H9 (cell line): ENCODE measurements around the gene ATP1A3. TPM values are rescaled to one million over a fixed set of nuclear protein-coding genes. Genes with fewer than 3 reads are reported as not detected.
"Not testable (repeated sequence)": the region's sequence is repeated elsewhere in the genome, so short reads cannot be mapped to it uniquely, and the experiment has no call there.

Source experiments
- DNase-seq: peaks from one replicate; pipeline ENCODE4 v3.0.0-alpha.2; 2017
- H2AFZ ChIP-seq: one replicate; pipeline ENCODE4 v1.6.1; 2013; ENCODE audit warnings: mild to moderate bottlenecking, low read length, control low read depth, moderate library complexity
- H2AK5ac ChIP-seq: 2 replicates; pipeline ENCODE4 v1.6.1; 2013; ENCODE audit warnings: low read length, control low read depth, mixed read lengths; ENCODE audit not compliant: insufficient read length
- H2BK120ac ChIP-seq: one replicate; pipeline ENCODE4 v1.6.1; 2013; ENCODE audit warnings: low read depth, mild to moderate bottlenecking, low read length, control low read depth, inconsistent platforms; ENCODE audit not compliant: poor library complexity, severe bottlenecking
- H2BK12ac ChIP-seq: 2 replicates; pipeline ENCODE4 v1.6.1; 2013; ENCODE audit warnings: low read length, control low read depth, mixed read lengths, low read depth; ENCODE audit not compliant: insufficient read length
- H2BK15ac ChIP-seq: 2 replicates; pipeline ENCODE4 v1.6.1; 2013; ENCODE audit warnings: low read depth, low read length, control low read depth
- H2BK20ac ChIP-seq: one replicate; pipeline ENCODE4 v1.6.1; 2013; ENCODE audit warnings: low read depth, mild to moderate bottlenecking, low read length, control low read depth, inconsistent platforms; ENCODE audit not compliant: poor library complexity, severe bottlenecking
- H2BK5ac ChIP-seq: 2 replicates; pipeline ENCODE4 v1.6.1; 2013; ENCODE audit warnings: low read length, control low read depth, mixed read lengths; ENCODE audit not compliant: insufficient read length
- H3K14ac ChIP-seq: 2 replicates; pipeline ENCODE4 v1.6.1; 2013; ENCODE audit warnings: low read length, control low read depth; ENCODE audit not compliant: insufficient read depth
- H3K18ac ChIP-seq: 2 replicates; pipeline ENCODE4 v1.6.1; 2013; ENCODE audit warnings: low read depth, mild to moderate bottlenecking, mixed read lengths, low read length, control low read depth; ENCODE audit not compliant: insufficient read length
- H3K23ac ChIP-seq: 2 replicates; pipeline ENCODE4 v1.6.1; 2013; ENCODE audit warnings: low read length, control low read depth, mixed read lengths, low read depth; ENCODE audit not compliant: insufficient read length
- H3K23me2 ChIP-seq: 2 replicates; pipeline ENCODE4 v1.6.1; 2013; ENCODE audit warnings: low read depth, mild to moderate bottlenecking, mixed read lengths, low read length, control low read depth; ENCODE audit not compliant: insufficient read length, poor library complexity, severe bottlenecking
- H3K27ac ChIP-seq: 2 replicates; pipeline ENCODE4 v1.5.1; 2013; ENCODE audit warnings: low read length, control low read depth, mixed read lengths, low read depth; ENCODE audit not compliant: insufficient read length
- H3K27me3 ChIP-seq: 2 replicates; pipeline ENCODE4 v1.6.1; 2013; ENCODE audit warnings: low read length, control low read depth, inconsistent platforms; ENCODE audit not compliant: insufficient read depth
- H3K4ac ChIP-seq: 2 replicates; pipeline ENCODE4 v1.6.1; 2013; ENCODE audit warnings: low read depth, mild to moderate bottlenecking, control low read depth, inconsistent platforms, low read length, moderate library complexity
- H3K4me1 ChIP-seq: 2 replicates; pipeline ENCODE4 v1.6.1; 2013; ENCODE audit warnings: low read length, control low read depth, inconsistent platforms; ENCODE audit not compliant: insufficient read depth
- H3K4me2 ChIP-seq: 2 replicates; pipeline ENCODE4 v1.6.1; 2013; ENCODE audit warnings: low read length, control low read depth, mixed read lengths; ENCODE audit not compliant: insufficient read length, insufficient read depth
- H3K56ac ChIP-seq: 2 replicates; pipeline ENCODE4 v1.6.1; 2013; ENCODE audit warnings: low read depth, mild to moderate bottlenecking, mixed read lengths, low read length, control low read depth; ENCODE audit not compliant: insufficient read length
- H3K79me1 ChIP-seq: 2 replicates; pipeline ENCODE4 v1.6.1; 2013; ENCODE audit warnings: low read depth, mild to moderate bottlenecking, moderate library complexity, low read length, control low read depth, inconsistent platforms; ENCODE audit not compliant: insufficient read depth, poor library complexity, severe bottlenecking
- H3K79me2 ChIP-seq: 2 replicates; pipeline ENCODE4 v1.6.1; 2013; ENCODE audit warnings: low read length, control low read depth, inconsistent platforms; ENCODE audit not compliant: insufficient read depth
- H3K9ac ChIP-seq: 2 replicates; pipeline ENCODE4 v1.6.1; 2013; ENCODE audit warnings: low read length, control low read depth, mixed read lengths; ENCODE audit not compliant: insufficient read length; ENCODE audit errors: extremely low read depth
- H3K9me3 ChIP-seq: one replicate; pipeline ENCODE4 v1.6.1; 2013; ENCODE audit warnings: low read depth, low read length, inconsistent platforms; ENCODE audit not compliant: control insufficient read depth
- H3T11ph ChIP-seq: one replicate; pipeline ENCODE4 v1.6.1; 2013; ENCODE audit warnings: mild to moderate bottlenecking, low read length, control low read depth, inconsistent platforms
- H4K20me1 ChIP-seq: one replicate; pipeline ENCODE4 v1.6.1; 2013; ENCODE audit not compliant: control insufficient read depth, insufficient read length, insufficient read depth
- H4K5ac ChIP-seq: 2 replicates; pipeline ENCODE4 v1.6.1; 2013; ENCODE audit warnings: low read depth, mild to moderate bottlenecking, mixed read lengths, low read length, control low read depth; ENCODE audit not compliant: insufficient read length
- H4K8ac ChIP-seq: replicated peaks from 2 replicates; pipeline ENCODE4 v1.6.1; 2013; ENCODE audit warnings: low read length, control low read depth, mixed read lengths, low read depth; ENCODE audit not compliant: insufficient read length
- H4K91ac ChIP-seq: 2 replicates; pipeline ENCODE4 v1.6.1; 2013; ENCODE audit warnings: low read depth, mild to moderate bottlenecking, moderate library complexity, mixed read lengths, low read length, control low read depth; ENCODE audit not compliant: insufficient read length
- H3K27ac Mint-ChIP-seq, 3 experiments: 2 replicates in 2 of 3; 3 replicates in 1 of 3; pipeline ENCODE4 v1.8.0; 2020 to 2021; ENCODE audit warnings: mixed read lengths in 3 of 3, mild to moderate bottlenecking in 1 of 3, moderate library complexity in 1 of 3
- H3K27me3 Mint-ChIP-seq: 2 replicates; pipeline ENCODE4 v1.8.0; 2021; ENCODE audit warnings: low read depth, mild to moderate bottlenecking, moderate library complexity, mixed read lengths
- H3K36me3 Mint-ChIP-seq, 3 experiments: 2 replicates in 2 of 3; 3 replicates in 1 of 3; pipeline ENCODE4 v1.8.0; 2020 to 2021; ENCODE audit warnings: low read depth in 3 of 3, mixed read lengths in 3 of 3; ENCODE audit not compliant: insufficient read depth in 1 of 3
- H3K4me1 Mint-ChIP-seq, 2 experiments: 2 replicates each; pipeline ENCODE4 v1.8.0; 2020; ENCODE audit warnings: mixed read lengths in 2 of 2
- H3K4me3 Mint-ChIP-seq, 2 experiments: 2 replicates in 1 of 2; 3 replicates in 1 of 2; pipeline ENCODE4 v1.8.0; 2020 to 2021; ENCODE audit warnings: mild to moderate bottlenecking in 2 of 2, mixed read lengths in 2 of 2, moderate library complexity in 1 of 2
- H3K9me3 Mint-ChIP-seq, 2 experiments: 2 replicates in 1 of 2; 3 replicates in 1 of 2; pipeline ENCODE4 v1.8.0; 2020; ENCODE audit warnings: mild to moderate bottlenecking in 2 of 2, mixed read lengths in 2 of 2, moderate library complexity in 1 of 2
- CTCF ChIP-seq: fragments of 200-600 bp; sonication (generic); conservative IDR thresholded peaks from 3 replicates; pipeline ENCODE4 v1.8.0; 2021; ENCODE audit warnings: antibody characterized with exemption, mild to moderate bottlenecking
- WGBS: extraction: QIAGEN DNeasy Blood & Tissue Kit; methylation state at CpG from one replicate; pipeline ENCODE4 v1.1.7; 2013; ENCODE audit warnings: missing lambda C conversion rate, low lambda C conversion rate, mixed read lengths; ENCODE audit not compliant: insufficient read length; ENCODE audit errors: extremely low coverage; 5-methylcytosine and 5-hydroxymethylcytosine counted together
- total RNA-seq: library from RNA; stranded (reverse); gene quantifications from 2 replicates; pipeline ENCODE4 v1.2.1, GENCODE V29; 2021

ATP1A3 gene
- total RNA-seq, 1 experiment from 2014 or later = 11.6 TPM

- Mint-ChIP-seq H3K27me3 (no peaks in the 10 kb centered on the region), H3K36me3 (peaks cover 23 to 45% (median 32%) of the 10 kb centered on the region in 3 experiments; a peak in 6 of 7 replicates), H3K9me3 (no peaks in the 10 kb centered on the region), H3K4me1 (no peaks in the 10 kb centered on the region), H3K27ac (no peak overlapping the region), H3K4me3 (no peak overlapping the region)
- Histone ChIP-seq H3K27ac (no peak overlapping the region), H3K23me2 (no peaks in the 10 kb centered on the region), H3K9ac (no peak overlapping the region), H3T11ph (no peak overlapping the region), H4K5ac (no peak overlapping the region), H2BK20ac (no peak overlapping the region), H3K14ac (no peak overlapping the region), H2BK12ac (no peak overlapping the region), H4K91ac (no peak overlapping the region), H3K79me2 (no peaks in the 10 kb centered on the region), H3K4me1 (no peaks in the 10 kb centered on the region), H3K27me3 (no peaks in the 10 kb centered on the region), H2BK15ac (no peak overlapping the region), H4K20me1 (no peaks in the 10 kb centered on the region), H3K79me1 (no peaks in the 10 kb centered on the region), H3K4me2 (no peak overlapping the region), H3K18ac (no peak overlapping the region), H3K9me3 (no peaks in the 10 kb centered on the region), H2BK120ac (no peak overlapping the region), H3K56ac (no peak overlapping the region), H2AK5ac (no peak overlapping the region), H3K4ac (no peak overlapping the region), H2AFZ (no peak overlapping the region), H4K8ac (no peak overlapping the region), H2BK5ac (no peak overlapping the region), H3K23ac (no peak overlapping the region)
- no peak for DNase-seq
- no peak for TF ChIP-seq CTCF
- no CpG with 5 or more reads among the region's 8 CpGs for WGBS
Measured at GRCh38 chr19:42017040-42017439, 23.0 kb upstream of the ATP1A3 start.

- H2BK5ac ChIP-seq, H4K20me1 ChIP-seq, H3K4me1 Mint-ChIP-seq, H3K18ac ChIP-seq, H3K23me2 ChIP-seq, H3K9me3 Mint-ChIP-seq, DNase-seq, H3K27me3 ChIP-seq, H3K79me1 ChIP-seq, H3K27ac ChIP-seq, H3K4me1 ChIP-seq, H2AFZ ChIP-seq, H3K9ac ChIP-seq, H3T11ph ChIP-seq, H3K9me3 ChIP-seq, H2BK15ac ChIP-seq, H3K4ac ChIP-seq, H3K14ac ChIP-seq, H3K4me3 Mint-ChIP-seq, H2BK12ac ChIP-seq, H3K23ac ChIP-seq, H4K91ac ChIP-seq, H3K27me3 Mint-ChIP-seq, H3K56ac ChIP-seq, H4K5ac ChIP-seq, H2AK5ac ChIP-seq, H2BK20ac ChIP-seq, H2BK120ac ChIP-seq, H3K4me2 ChIP-seq, H4K8ac ChIP-seq, H3K79me2 ChIP-seq, H3K27ac Mint-ChIP-seq: not testable (repeated sequence)
- no CpG with 5 or more reads among the region's 3 CpGs for WGBS
- H3K36me3 Mint-ChIP-seq = peaks cover 6 to 29% (median 8%) of the 10 kb centered on the region in 3 experiments; a peak in 6 of 7 replicates
Measured at GRCh38 chr19:42012747-42013146, 18.7 kb upstream of the ATP1A3 start.
